Measurements from ENCODE around the gene SFMBT1. TPM values are rescaled to one million over a fixed set of nuclear protein-coding genes. Genes with fewer than 3 reads are reported as not detected.

The SFMBT1 gene
- total RNA-seq, 1 experiment from 2014 or later = 3.0 TPM

- H3K4me3 ChIP-seq (ENCODE audit: low read length) = no peak overlapping the region
- H3K4me2 ChIP-seq (ENCODE audit: low read depth, low read length, poor library complexity, severe bottlenecking) = no peak overlapping the region
- no peak for DNase-seq
- no peaks in the 10 kb centered on the region; the same call in 1 of the 2 replicates for H3K9me3 ChIP-seq (ENCODE audit: low read length)
- H3K27ac ChIP-seq (ENCODE audit: low read length) = no peak overlapping the region
- no peaks in the 10 kb centered on the region for H4K20me1 ChIP-seq (ENCODE audit: insufficient read depth, low read depth, low read length)
- H3K36me3 ChIP-seq (ENCODE audit: insufficient read depth, low read length) = no peaks in the 10 kb centered on the region
- H2AFZ ChIP-seq (ENCODE audit: low read length) = no peak overlapping the region
- H3K9ac ChIP-seq (ENCODE audit: low read length) = no peak overlapping the region
- H3K4me1 ChIP-seq (ENCODE audit: low read length) = no peaks in the 10 kb centered on the region
- H3K9me2 ChIP-seq (replicated peaks; ENCODE audit: insufficient read depth, low read length) = no peaks in the 10 kb centered on the region
- H3K27me3 ChIP-seq (ENCODE audit: low read length) = no peaks in the 10 kb centered on the region
- H3K79me2 ChIP-seq (ENCODE audit: low read length) = peaks cover 14% of the 10 kb centered on the region; the same call in 1 of the 2 replicates
These were observed 185.5 kb downstream of the SFMBT1 start for GRCh38 chr3:52860424-52860768.

- H2AFZ ChIP-seq (ENCODE audit: low read length) = no peak overlapping the region
- no peaks in the 10 kb centered on the region for H3K9me2 ChIP-seq (replicated peaks; ENCODE audit: insufficient read depth, low read length)
- H3K36me3 ChIP-seq (ENCODE audit: insufficient read depth, low read length) = no peaks in the 10 kb centered on the region
- H4K20me1 ChIP-seq (ENCODE audit: insufficient read depth, low read depth, low read length) = no peaks in the 10 kb centered on the region
- H3K9me3 ChIP-seq (ENCODE audit: low read length) = no peaks in the 10 kb centered on the region
- H3K27ac ChIP-seq (ENCODE audit: low read length) = no peak overlapping the region
- peaks cover 14% of the 10 kb centered on the region; the same call in 1 of the 2 replicates for H3K79me2 ChIP-seq (ENCODE audit: low read length)
- H3K4me2 ChIP-seq (ENCODE audit: low read depth, low read length, poor library complexity, severe bottlenecking) = no peak overlapping the region
- no peaks in the 10 kb centered on the region for H3K27me3 ChIP-seq (ENCODE audit: low read length)
- H3K9ac ChIP-seq (ENCODE audit: low read length) = no peak overlapping the region
- no peak overlapping the region for H3K4me3 ChIP-seq (ENCODE audit: low read length)
- no peaks in the 10 kb centered on the region for H3K4me1 ChIP-seq (ENCODE audit: low read length)
- no peak for DNase-seq
These were observed 186.0 kb downstream of the SFMBT1 start for GRCh38 chr3:52859686-52860423.

GRCh38 chr3:52857864-52858263, 188.0 kb downstream of the SFMBT1 start:
- no peak overlapping the region for H3K4me2 ChIP-seq (ENCODE audit: low read depth, low read length, poor library complexity, severe bottlenecking)
- H3K79me2 ChIP-seq (ENCODE audit: low read length) = peaks cover 10% of the 10 kb centered on the region; the same call in 1 of the 2 replicates
- no peak overlapping the region for H2AFZ ChIP-seq (ENCODE audit: low read length)
- no peaks in the 10 kb centered on the region for H3K9me2 ChIP-seq (replicated peaks; ENCODE audit: insufficient read depth, low read length)
- no peak overlapping the region for H3K27ac ChIP-seq (ENCODE audit: low read length)
- no peaks in the 10 kb centered on the region for H3K27me3 ChIP-seq (ENCODE audit: low read length)
- H3K36me3 ChIP-seq (ENCODE audit: insufficient read depth, low read length) = no peaks in the 10 kb centered on the region
- no peak overlapping the region for H3K9ac ChIP-seq (ENCODE audit: low read length)
- no peaks in the 10 kb centered on the region for H4K20me1 ChIP-seq (ENCODE audit: insufficient read depth, low read depth, low read length)
- H3K4me1 ChIP-seq (ENCODE audit: low read length) = no peaks in the 10 kb centered on the region
- H3K9me3 ChIP-seq (ENCODE audit: low read length) = no peaks in the 10 kb centered on the region
- DNase-seq = no peak
- no peak overlapping the region for H3K4me3 ChIP-seq (ENCODE audit: low read length)

- DNase-seq = no peak
- no peak overlapping the region for H3K4me3 ChIP-seq (ENCODE audit: low read length)
- H3K9ac ChIP-seq (ENCODE audit: low read length) = no peak overlapping the region
- H3K4me1 ChIP-seq (ENCODE audit: low read length) = no peaks in the 10 kb centered on the region
- no peaks in the 10 kb centered on the region for H4K20me1 ChIP-seq (ENCODE audit: insufficient read depth, low read depth, low read length)
- H3K4me2 ChIP-seq (ENCODE audit: low read depth, low read length, poor library complexity, severe bottlenecking) = no peak overlapping the region
- H3K9me3 ChIP-seq (ENCODE audit: low read length) = no peaks in the 10 kb centered on the region
- H3K27ac ChIP-seq (ENCODE audit: low read length) = no peak overlapping the region
- no peaks in the 10 kb centered on the region for H3K27me3 ChIP-seq (ENCODE audit: low read length)
- no peak overlapping the region for H2AFZ ChIP-seq (ENCODE audit: low read length)
- H3K79me2 ChIP-seq (ENCODE audit: low read length) = peaks cover 6% of the 10 kb centered on the region; the same call in 1 of the 2 replicates
- no peaks in the 10 kb centered on the region for H3K9me2 ChIP-seq (replicated peaks; ENCODE audit: insufficient read depth, low read length)
- no peaks in the 10 kb centered on the region for H3K36me3 ChIP-seq (ENCODE audit: insufficient read depth, low read length)
These were observed 188.7 kb downstream of the SFMBT1 start for GRCh38 chr3:52857133-52857532.

- Histone ChIP-seq H3K36me3 (ENCODE audit: insufficient read depth, low read length) (peaks cover 3% of the 10 kb centered on the region; the same call in 1 of the 2 replicates), H2AFZ (ENCODE audit: low read length) (no peak overlapping the region), H3K4me2 (ENCODE audit: low read depth, low read length, poor library complexity, severe bottlenecking) (no peak overlapping the region), H3K4me1 (ENCODE audit: low read length) (no peaks in the 10 kb centered on the region), H4K20me1 (ENCODE audit: insufficient read depth, low read depth, low read length) (no peaks in the 10 kb centered on the region), H3K4me3 (ENCODE audit: low read length) (no peak overlapping the region), H3K9me3 (ENCODE audit: low read length) (no peaks in the 10 kb centered on the region), H3K27me3 (ENCODE audit: low read length) (no peaks in the 10 kb centered on the region), H3K9me2 (replicated peaks; ENCODE audit: insufficient read depth, low read length) (no peaks in the 10 kb centered on the region), H3K79me2 (ENCODE audit: low read length) (peaks cover 6% of the 10 kb centered on the region; the same call in 1 of the 2 replicates), H3K27ac (ENCODE audit: low read length) (no peak overlapping the region), H3K9ac (ENCODE audit: low read length) (no peak overlapping the region)
- no peak for DNase-seq
These were observed 189.2 kb downstream of the SFMBT1 start for GRCh38 chr3:52856666-52857065.

GRCh38 chr3:52854013-52854412, 191.9 kb downstream of the SFMBT1 start:
- peaks cover 4% of the 10 kb centered on the region; the same call in 1 of the 2 replicates for H3K79me2 ChIP-seq (ENCODE audit: low read length)
- no peaks in the 10 kb centered on the region for H3K9me3 ChIP-seq (ENCODE audit: low read length)
- peaks cover 3% of the 10 kb centered on the region; the same call in 1 of the 2 replicates for H3K36me3 ChIP-seq (ENCODE audit: insufficient read depth, low read length)
- no peak for DNase-seq
- no peaks in the 10 kb centered on the region for H3K9me2 ChIP-seq (replicated peaks; ENCODE audit: insufficient read depth, low read length)
- no peaks in the 10 kb centered on the region for H4K20me1 ChIP-seq (ENCODE audit: insufficient read depth, low read depth, low read length)
- H2AFZ ChIP-seq (ENCODE audit: low read length) = no peak overlapping the region
- no peak overlapping the region for H3K4me3 ChIP-seq (ENCODE audit: low read length)
- H3K27ac ChIP-seq (ENCODE audit: low read length) = no peak overlapping the region
- H3K9ac ChIP-seq (ENCODE audit: low read length) = no peak overlapping the region
- H3K27me3 ChIP-seq (ENCODE audit: low read length) = no peaks in the 10 kb centered on the region
- no peaks in the 10 kb centered on the region for H3K4me1 ChIP-seq (ENCODE audit: low read length)
- H3K4me2 ChIP-seq (ENCODE audit: low read depth, low read length, poor library complexity, severe bottlenecking) = no peak overlapping the region

Other genes with a start within 250 kb of the SFMBT1 start
- gene ITIH4, start 215.4 kb downstream of the SFMBT1 start, total RNA-seq (2014; rRNA removed; shearing (Covaris generic); ENCODE audit: low replicate concordance) = 11.1 and 14.3 TPM in 2 replicates
- 2.4 TPM in 1 of 2 replicates, not detected in the other for gene MUSTN1, start 211.1 kb downstream of the SFMBT1 start, total RNA-seq (2014; rRNA removed; shearing (Covaris generic); ENCODE audit: low replicate concordance)
- 25.0 and 39.6 TPM in 2 replicates for gene STIMATE, start 148.5 kb downstream of the SFMBT1 start, total RNA-seq (2014; rRNA removed; shearing (Covaris generic); ENCODE audit: low replicate concordance)
- 20.5 and 29.9 TPM in 2 replicates for gene RFT1, start 84.4 kb upstream of the SFMBT1 start, total RNA-seq (2014; rRNA removed; shearing (Covaris generic); ENCODE audit: low replicate concordance)
- gene PRKCD, start 115.1 kb upstream of the SFMBT1 start, total RNA-seq (2014; rRNA removed; shearing (Covaris generic); ENCODE audit: low replicate concordance) = 22.7 and 27.9 TPM in 2 replicates
- 377 and 455 TPM in 2 replicates for gene TKT, start 209.9 kb upstream of the SFMBT1 start, total RNA-seq (2014; rRNA removed; shearing (Covaris generic); ENCODE audit: low replicate concordance)